ENCODE measurements around the gene APOF. TPM values are rescaled to one million over a fixed set of nuclear protein-coding genes. Genes with fewer than 3 reads are reported as not detected.
A peak's percentile ranks its signal among the peaks of the same experiment; 100 is the strongest.

APOF gene
- total RNA-seq, 1 experiment from 2014 or later, result 0.17 TPM

- no peak for TF ChIP-seq EZH2phosphoT487 (IDR thresholded peaks at IDR 0.05; ENCODE audit: borderline replicate concordance)
- TF ChIP-seq SIN3A (IDR thresholded peaks at IDR 0.05; ENCODE audit: low read depth), result peak; percentile 54; the same call in 1 of the 2 replicates
- no peak for TF ChIP-seq CEBPB (IDR thresholded peaks at IDR 0.05; ENCODE audit: low read depth)
- TF ChIP-seq SRF (IDR thresholded peaks at IDR 0.05; ENCODE audit: low read depth), result no peak
- TF ChIP-seq ATF3 (IDR thresholded peaks at IDR 0.05), result no peak
- no peak for TF ChIP-seq EZH2 (IDR thresholded peaks at IDR 0.05)
Observed at GRCh38 chr12:56315622-56316473, 46.8 kb downstream of the APOF start, which contains the start of gene CNPY2 (continued).

- peak; percentile 1 for ATAC-seq
- Histone ChIP-seq H3K79me2 (ENCODE audit: insufficient read depth, low read length) (peaks cover 23% of the 10 kb centered on the region), H3K9me2 (ENCODE audit: insufficient read depth) (no peaks in the 10 kb centered on the region), H3K4me2 (ENCODE audit: low read length) (peak overlapping the region; percentile 95), H3K9me3 (ENCODE audit: control insufficient read depth in 1 of 2, insufficient read depth in 1 of 2, low read depth in 1 of 2, low read length in 2 of 2) (no peaks in the 10 kb centered on the region), H3K4me1 (ENCODE audit: control insufficient read depth in 1 of 2, insufficient read depth in 2 of 2, low read length in 2 of 2) (peaks cover 6 to 16% of the 10 kb centered on the region in 2 experiments; a peak in 3 of 4 replicates), H3K27ac (ENCODE audit: low read depth, low read length) (peak overlapping the region; percentile 79), H2AFZ (ENCODE audit: low read depth, low read length, poor library complexity, severe bottlenecking) (no peak overlapping the region), H3K4me3 (replicated peaks in 1 of 2; ENCODE audit: low read depth in 1 of 2, low read length in 2 of 2) (peak overlapping the region; percentile 95 to 99), H3K27me3 (ENCODE audit: insufficient read depth, low read length) (no peaks in the 10 kb centered on the region), H4K20me1 (ENCODE audit: insufficient read depth) (no peaks in the 10 kb centered on the region), H3K36me3 (ENCODE audit: control insufficient read depth in 1 of 2, insufficient read depth in 2 of 2, low read length in 2 of 2) (peaks cover 7 to 13% of the 10 kb centered on the region in 2 experiments; a peak in 3 of 4 replicates), H3K9ac (ENCODE audit: low read length) (peak overlapping the region; percentile 97)
- no peak for DNase-seq (ENCODE audit: low read depth, low spot score)
- ChIA-PET CTCF (interaction anchor here (0.6 to 2.7 kb wide), 6 partner anchors 18 to 149 kb away, joined by 3 to 17 read pairs (median 5); partner anchors contain the start of genes PAN2 and STAT2), RAD21 (ENCODE audit: low non-redundant PET in 1 of 2, low total read pairs in 2 of 2, uncharacterized antibody in 2 of 2, unreplicated experiment in 2 of 2) (interaction anchor here in 1 of 2 experiments (0.9 kb wide), 1 partner anchor 45 kb away, joined by 3 read pairs; the partner anchor contains the start of gene STAT2), POLR2A (interaction anchor here (0.9 to 1.7 kb wide), 7 partner anchors 17 to 149 kb away, joined by 3 to 15 read pairs (median 4); partner anchors contain the start of genes PAN2, RNF41 and STAT2)
- intact Hi-C loops (cut with micrococcal nuclease), result loop anchor here (5.0 kb wide), 1 partner anchor 147 kb away; no protein-coding TSS in a partner anchor
- TF ChIP-seq REST (IDR thresholded peaks at IDR 0.05; ENCODE audit: low read depth) (no peak), CEBPB (IDR thresholded peaks at IDR 0.05; ENCODE audit: low read depth) (no peak), MAX (IDR thresholded peaks at IDR 0.05) (no peak), JUND (IDR thresholded peaks at IDR 0.05) (no peak), ZFX (IDR thresholded peaks at IDR 0.05) (no peak), EZH2phosphoT487 (IDR thresholded peaks at IDR 0.05; ENCODE audit: borderline replicate concordance) (no peak), RAD21 (IDR thresholded peaks at IDR 0.05; ENCODE audit: low read depth) (no peak), POLR2AphosphoS5 (IDR thresholded peaks at IDR 0.05; ENCODE audit: low read depth, low read length) (no peak)
- TSS peak; percentile 78 for BruUV-seq (replicated peaks)
Observed at GRCh38 chr12:56315249-56315621, 47.4 kb downstream of the APOF start.
